Keratinocyte (primary cell): ENCODE data around the gene RMND5A. TPM values are rescaled to one million over a fixed set of nuclear protein-coding genes. Genes with fewer than 3 reads are reported as not detected.
A peak's percentile ranks its signal among the peaks of the same experiment; 100 is the strongest.

Experiments
- DNase-seq: peaks from one replicate; pipeline ENCODE4 v3.0.0-alpha.2; 2011; ENCODE audit warnings: low read depth, missing footprints, low spot score
- FAIRE-seq: peaks from 2 replicates; lab custom pipeline; 2011; peaks lifted over from hg19 to GRCh38; lab: Jason Lieb, UNC
- H2AFZ ChIP-seq: 2 replicates; pipeline ENCODE4 v1.6.0; 2012; ENCODE audit warnings: low read length, control low read depth, inconsistent platforms; ENCODE audit not compliant: control insufficient read depth
- H3K27ac ChIP-seq: 2 replicates; pipeline ENCODE4 v1.5.1; 2011; ENCODE audit warnings: low read length; ENCODE audit not compliant: control insufficient read depth, insufficient read depth
- H3K27me3 ChIP-seq: 3 replicates; pipeline ENCODE4 v1.6.0; 2011; ENCODE audit warnings: low read length; ENCODE audit not compliant: control insufficient read depth, insufficient read depth; ENCODE audit errors: extremely low read depth
- H3K36me3 ChIP-seq, 2 experiments: 2 replicates in 1 of 2; 3 replicates in 1 of 2; pipeline ENCODE4 v1.5.1; 2011; ENCODE audit warnings: low read length in 2 of 2, mild to moderate bottlenecking in 1 of 2; ENCODE audit not compliant: control insufficient read depth in 2 of 2, insufficient read depth in 2 of 2; ENCODE audit errors: extremely low read depth in 1 of 2
- H3K4me1 ChIP-seq: 3 replicates; pipeline ENCODE4 v1.5.1; 2011; ENCODE audit warnings: low read length; ENCODE audit not compliant: control insufficient read depth, insufficient read depth; ENCODE audit errors: extremely low read depth
- H3K4me2 ChIP-seq: 3 replicates; pipeline ENCODE4 v1.6.0; 2011; ENCODE audit warnings: low read depth, low read length; ENCODE audit not compliant: control insufficient read depth, insufficient read depth; ENCODE audit errors: extremely low read depth
- H3K4me3 ChIP-seq, 3 experiments: fragments of 200-600 bp in 1 of 3; sonication (generic) in 1 of 3; 2 replicates in 2 of 3; 3 replicates in 1 of 3; pipeline ENCODE4 v1.5.1; 2011 to 2016; ENCODE audit warnings: low read length in 3 of 3, mild to moderate bottlenecking in 3 of 3, control low read depth in 2 of 3, inconsistent platforms in 1 of 3, low read depth in 1 of 3, mixed read lengths in 1 of 3, mixed run types in 1 of 3, moderate library complexity in 1 of 3; ENCODE audit not compliant: control insufficient read depth in 2 of 3, insufficient read depth in 2 of 3; ENCODE audit errors: extremely low read depth in 1 of 3
- H3K79me2 ChIP-seq: 2 replicates; pipeline ENCODE4 v1.6.0; 2012; ENCODE audit warnings: low read length; ENCODE audit not compliant: control insufficient read depth, insufficient read depth
- H3K9ac ChIP-seq: 3 replicates; pipeline ENCODE4 v1.6.0; 2011; ENCODE audit warnings: low read length; ENCODE audit not compliant: control insufficient read depth, insufficient read depth; ENCODE audit errors: extremely low read depth
- H3K9me1 ChIP-seq: 3 replicates; pipeline ENCODE4 v1.6.0; 2011; ENCODE audit warnings: low read length; ENCODE audit not compliant: control insufficient read depth, insufficient read depth; ENCODE audit errors: extremely low read depth
- H3K9me3 ChIP-seq: 2 replicates; pipeline ENCODE4 v1.5.1; 2012; ENCODE audit warnings: low read depth, low read length; ENCODE audit not compliant: control insufficient read depth
- H4K20me1 ChIP-seq: 3 replicates; pipeline ENCODE4 v1.6.0; 2011; ENCODE audit warnings: low read length; ENCODE audit not compliant: control insufficient read depth, insufficient read depth; ENCODE audit errors: extremely low read depth
- EZH2 ChIP-seq: IDR thresholded peaks from one replicate; pipeline ENCODE4 v1.6.1; 2012; ENCODE audit warnings: inconsistent platforms, mild to moderate bottlenecking, low read length, moderate library complexity
- dilution Hi-C: fragments of 300-500 bp; cut with MboI; formaldehyde crosslinking; loops from one replicate; pipeline ENCODE4 v1.7.0; 2020; ENCODE audit warnings: low sequenced_read_pairs; ENCODE audit not compliant: extremely low pct_ligation_motif_present
- polyA plus RNA-seq, 5 experiments: library from polyadenylated mRNA; depleted of rRNA in 3 of 5; stranded (reverse) in 3 of 5; stranded (forward) in 1 of 5; unstranded in 1 of 5; fragments of >200 nt; gene quantifications; 1 replicate in 1 of 5; 2 replicates in 3 of 5; 3 replicates in 1 of 5; pipeline versions ENCODE4 v1.2.1 to v1.2.3, GENCODE V29; 2011 to 2012; ENCODE audit warnings: missing spikeins in 2 of 5, low read depth in 1 of 5, low replicate concordance in 1 of 5
- TF ChIP-seq, protein P1 (sequence below), 3 experiments: IDR thresholded peaks in 1 of 3; conservative IDR thresholded peaks in 1 of 3; optimal IDR thresholded peaks in 1 of 3; 2 replicates in 2 of 3; 3 replicates in 1 of 3; pipeline versions ENCODE3 to v1.5.1; 2011; ENCODE audit warnings: low read length in 3 of 3, mild to moderate bottlenecking in 3 of 3, moderate library complexity in 2 of 3, control low read depth in 1 of 3, inconsistent platforms in 1 of 3; ENCODE audit not compliant: insufficient read depth in 2 of 3; ENCODE audit errors: extremely low read depth in 1 of 3

RMND5A gene
- polyA plus RNA-seq, 1 donor (not counting 4 experiments of a cell fraction or from before 2014, with no cell fraction given), result 26.0 TPM

GRCh38 chr2:86675511-86676015, 44.5 kb upstream of the RMND5A start:
- H3K4me2 ChIP-seq, result no peak overlapping the region
- H3K36me3 ChIP-seq, result no peaks in the 10 kb centered on the region
- H4K20me1 ChIP-seq, result no peaks in the 10 kb centered on the region
- H3K27ac ChIP-seq, result no peak overlapping the region
- no peaks in the 10 kb centered on the region for H3K27me3 ChIP-seq
- FAIRE-seq, result peak; percentile 79
- no peak overlapping the region for H3K9ac ChIP-seq
- no peaks in the 10 kb centered on the region for H3K79me2 ChIP-seq
- H2AFZ ChIP-seq, result no peak overlapping the region
- TF ChIP-seq, protein P1, sequence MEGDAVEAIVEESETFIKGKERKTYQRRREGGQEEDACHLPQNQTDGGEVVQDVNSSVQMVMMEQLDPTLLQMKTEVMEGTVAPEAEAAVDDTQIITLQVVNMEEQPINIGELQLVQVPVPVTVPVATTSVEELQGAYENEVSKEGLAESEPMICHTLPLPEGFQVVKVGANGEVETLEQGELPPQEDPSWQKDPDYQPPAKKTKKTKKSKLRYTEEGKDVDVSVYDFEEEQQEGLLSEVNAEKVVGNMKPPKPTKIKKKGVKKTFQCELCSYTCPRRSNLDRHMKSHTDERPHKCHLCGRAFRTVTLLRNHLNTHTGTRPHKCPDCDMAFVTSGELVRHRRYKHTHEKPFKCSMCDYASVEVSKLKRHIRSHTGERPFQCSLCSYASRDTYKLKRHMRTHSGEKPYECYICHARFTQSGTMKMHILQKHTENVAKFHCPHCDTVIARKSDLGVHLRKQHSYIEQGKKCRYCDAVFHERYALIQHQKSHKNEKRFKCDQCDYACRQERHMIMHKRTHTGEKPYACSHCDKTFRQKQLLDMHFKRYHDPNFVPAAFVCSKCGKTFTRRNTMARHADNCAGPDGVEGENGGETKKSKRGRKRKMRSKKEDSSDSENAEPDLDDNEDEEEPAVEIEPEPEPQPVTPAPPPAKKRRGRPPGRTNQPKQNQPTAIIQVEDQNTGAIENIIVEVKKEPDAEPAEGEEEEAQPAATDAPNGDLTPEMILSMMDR (optimal IDR thresholded peaks at IDR 0.05 in 1 of 3, IDR thresholded peaks at IDR 0.05 in 1 of 3, conservative IDR thresholded peaks at IDR 0.05 in 1 of 3; ENCODE audit: extremely low read depth in 1 of 3, insufficient read depth in 2 of 3, low read length in 3 of 3), result peak; percentile 58 to 68 (median 60)
- no peak for TF ChIP-seq EZH2
- no peak for DNase-seq
- no peak overlapping the region for H3K4me3 ChIP-seq
- H3K4me1 ChIP-seq, result peaks cover 5% of the 10 kb centered on the region
- dilution Hi-C loops, result no loop called here
- no peaks in the 10 kb centered on the region for H3K9me3 ChIP-seq
- H3K9me1 ChIP-seq, result no peaks in the 10 kb centered on the region

GRCh38 chr2:86677816-86678215, 42.3 kb upstream of the RMND5A start:
- Histone ChIP-seq H3K9ac (no peak overlapping the region), H3K4me3 (no peak overlapping the region), H3K27ac (no peak overlapping the region), H3K79me2 (no peaks in the 10 kb centered on the region), H3K27me3 (no peaks in the 10 kb centered on the region), H3K36me3 (no peaks in the 10 kb centered on the region), H3K9me3 (no peaks in the 10 kb centered on the region), H4K20me1 (no peaks in the 10 kb centered on the region), H2AFZ (no peak overlapping the region), H3K4me2 (no peak overlapping the region), H3K4me1 (no peaks in the 10 kb centered on the region), H3K9me1 (no peaks in the 10 kb centered on the region)
- TF ChIP-seq, protein P1 (optimal IDR thresholded peaks at IDR 0.05 in 1 of 3, IDR thresholded peaks at IDR 0.05 in 1 of 3, conservative IDR thresholded peaks at IDR 0.05 in 1 of 3; ENCODE audit: extremely low read depth in 1 of 3, insufficient read depth in 2 of 3, low read length in 3 of 3), result no peak
- TF ChIP-seq EZH2, result no peak
- FAIRE-seq, result no peak
- dilution Hi-C loops, result no loop called here
- no peak for DNase-seq
